ENCODE results near the gene DNAH3. TPM values are rescaled to one million over a fixed set of nuclear protein-coding genes. Genes with fewer than 3 reads are reported as not detected.

The DNAH3 gene
- polyA plus RNA-seq, 2 of the 4 experiments (the other 2 are of a cell fraction): 0.37 to 0.81 TPM

DNA sequence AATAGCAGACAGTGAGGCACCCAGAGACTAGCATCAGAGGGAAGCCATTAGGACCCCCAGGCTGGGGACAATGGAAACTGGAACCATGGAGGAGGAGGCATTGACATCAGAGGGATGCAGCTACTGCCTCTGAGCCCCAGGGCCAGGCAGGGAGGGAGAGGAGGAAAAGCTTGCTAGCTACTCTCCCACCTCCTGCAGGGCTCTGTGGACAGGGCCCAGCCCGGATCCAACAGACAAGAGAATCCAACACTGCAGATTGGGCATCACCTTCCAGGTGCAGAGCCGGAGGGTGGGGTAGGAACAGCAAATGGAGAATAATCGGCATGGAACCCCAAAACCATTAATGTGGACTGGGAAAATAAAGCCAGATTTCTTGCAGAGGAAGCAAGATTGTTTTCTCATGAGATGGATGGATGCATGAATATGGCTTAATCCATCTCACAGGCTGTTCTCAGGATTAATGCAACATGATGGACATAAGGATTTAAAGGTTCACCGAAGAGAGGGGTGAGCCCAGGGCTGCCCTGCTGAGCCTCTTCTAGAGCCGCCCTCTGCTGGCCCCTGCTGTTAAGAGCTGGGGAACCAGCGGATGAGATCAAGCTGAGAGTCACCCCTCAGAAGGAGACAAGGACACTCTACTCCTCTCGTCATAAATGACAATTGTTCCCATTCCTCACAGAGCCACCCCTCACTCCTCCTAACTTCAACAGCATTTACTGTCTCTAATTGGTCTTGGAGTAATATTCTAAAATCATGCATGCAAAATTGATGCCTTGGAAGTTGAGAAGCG lies 48.8 kb downstream of the DNAH3 start (continued):
- TF ChIP-seq RFX5 (IDR thresholded peaks at IDR 0.05) (no peak), HOXB5 (CRISPR knock-in tag; IDR thresholded peaks at IDR 0.05) (no peak), EHF (CRISPR knock-in tag; IDR thresholded peaks at IDR 0.05) (no peak), JUNB (IDR thresholded peaks at IDR 0.05) (no peak)
- TF ChIP-seq, protein P1, sequence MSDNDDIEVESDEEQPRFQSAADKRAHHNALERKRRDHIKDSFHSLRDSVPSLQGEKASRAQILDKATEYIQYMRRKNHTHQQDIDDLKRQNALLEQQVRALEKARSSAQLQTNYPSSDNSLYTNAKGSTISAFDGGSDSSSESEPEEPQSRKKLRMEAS (IDR thresholded peaks at IDR 0.05): no peak
- TF ChIP-seq, protein P2, sequence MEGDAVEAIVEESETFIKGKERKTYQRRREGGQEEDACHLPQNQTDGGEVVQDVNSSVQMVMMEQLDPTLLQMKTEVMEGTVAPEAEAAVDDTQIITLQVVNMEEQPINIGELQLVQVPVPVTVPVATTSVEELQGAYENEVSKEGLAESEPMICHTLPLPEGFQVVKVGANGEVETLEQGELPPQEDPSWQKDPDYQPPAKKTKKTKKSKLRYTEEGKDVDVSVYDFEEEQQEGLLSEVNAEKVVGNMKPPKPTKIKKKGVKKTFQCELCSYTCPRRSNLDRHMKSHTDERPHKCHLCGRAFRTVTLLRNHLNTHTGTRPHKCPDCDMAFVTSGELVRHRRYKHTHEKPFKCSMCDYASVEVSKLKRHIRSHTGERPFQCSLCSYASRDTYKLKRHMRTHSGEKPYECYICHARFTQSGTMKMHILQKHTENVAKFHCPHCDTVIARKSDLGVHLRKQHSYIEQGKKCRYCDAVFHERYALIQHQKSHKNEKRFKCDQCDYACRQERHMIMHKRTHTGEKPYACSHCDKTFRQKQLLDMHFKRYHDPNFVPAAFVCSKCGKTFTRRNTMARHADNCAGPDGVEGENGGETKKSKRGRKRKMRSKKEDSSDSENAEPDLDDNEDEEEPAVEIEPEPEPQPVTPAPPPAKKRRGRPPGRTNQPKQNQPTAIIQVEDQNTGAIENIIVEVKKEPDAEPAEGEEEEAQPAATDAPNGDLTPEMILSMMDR (IDR thresholded peaks at IDR 0.05): peak; percentile 48

DNA sequence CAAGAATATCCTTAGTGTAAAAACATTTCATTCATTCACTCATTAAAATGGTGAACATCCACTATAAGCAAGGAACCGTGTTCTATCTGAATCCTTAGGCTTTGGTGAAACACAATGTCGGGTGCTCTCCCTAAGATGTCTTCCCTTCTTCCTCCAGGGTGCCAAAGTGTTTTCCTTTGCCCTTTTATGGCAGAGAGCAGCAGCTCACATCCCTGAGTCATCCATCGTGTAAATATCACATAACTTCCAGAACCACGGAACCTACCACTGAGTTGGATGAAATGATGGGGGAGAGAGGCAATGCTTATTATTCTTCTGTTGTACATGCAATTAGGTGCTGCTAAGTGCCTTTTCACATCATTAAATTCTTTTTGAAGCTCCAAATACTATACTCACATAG lies 50.2 kb downstream of the DNAH3 start:
- peak; percentile 64 to 85; a peak in 5 of 6 replicates for ATAC-seq
- H3K4me3 ChIP-seq: no peak overlapping the region
- FAIRE-seq: no peak
- TF ChIP-seq ESRRA (IDR thresholded peaks at IDR 0.05; ENCODE audit: borderline replicate concordance, low read length): no peak
- TF ChIP-seq ZNF302 (CRISPR knock-in tag; IDR thresholded peaks at IDR 0.05): no peak
- TF ChIP-seq EHMT2 (IDR thresholded peaks at IDR 0.05; ENCODE audit: low read depth): 0 out of 2 replicates have a peak, but pooled peaks have one; percentile 27
- TF ChIP-seq RCOR1 (IDR thresholded peaks at IDR 0.05; ENCODE audit: low read depth, low read length): no peak
- TF ChIP-seq ZSCAN20 (CRISPR knock-in tag; IDR thresholded peaks at IDR 0.05): no peak
- TF ChIP-seq, protein P1 (IDR thresholded peaks at IDR 0.05): 0 out of 2 replicates have a peak, but pooled peaks have one; percentile 16
- TF ChIP-seq ZFP36 (IDR thresholded peaks at IDR 0.05; ENCODE audit: borderline replicate concordance, partially characterized antibody): peak; percentile 62
- no peak for TF ChIP-seq CBX2 (IDR thresholded peaks at IDR 0.05; ENCODE audit: borderline replicate concordance, low read depth)
- TF ChIP-seq, protein P3, sequence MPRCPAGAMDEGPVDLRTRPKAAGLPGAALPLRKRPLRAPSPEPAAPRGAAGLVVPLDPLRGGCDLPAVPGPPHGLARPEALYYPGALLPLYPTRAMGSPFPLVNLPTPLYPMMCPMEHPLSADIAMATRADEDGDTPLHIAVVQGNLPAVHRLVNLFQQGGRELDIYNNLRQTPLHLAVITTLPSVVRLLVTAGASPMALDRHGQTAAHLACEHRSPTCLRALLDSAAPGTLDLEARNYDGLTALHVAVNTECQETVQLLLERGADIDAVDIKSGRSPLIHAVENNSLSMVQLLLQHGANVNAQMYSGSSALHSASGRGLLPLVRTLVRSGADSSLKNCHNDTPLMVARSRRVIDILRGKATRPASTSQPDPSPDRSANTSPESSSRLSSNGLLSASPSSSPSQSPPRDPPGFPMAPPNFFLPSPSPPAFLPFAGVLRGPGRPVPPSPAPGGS (IDR thresholded peaks at IDR 0.05): no peak
- TF ChIP-seq, protein P4, sequence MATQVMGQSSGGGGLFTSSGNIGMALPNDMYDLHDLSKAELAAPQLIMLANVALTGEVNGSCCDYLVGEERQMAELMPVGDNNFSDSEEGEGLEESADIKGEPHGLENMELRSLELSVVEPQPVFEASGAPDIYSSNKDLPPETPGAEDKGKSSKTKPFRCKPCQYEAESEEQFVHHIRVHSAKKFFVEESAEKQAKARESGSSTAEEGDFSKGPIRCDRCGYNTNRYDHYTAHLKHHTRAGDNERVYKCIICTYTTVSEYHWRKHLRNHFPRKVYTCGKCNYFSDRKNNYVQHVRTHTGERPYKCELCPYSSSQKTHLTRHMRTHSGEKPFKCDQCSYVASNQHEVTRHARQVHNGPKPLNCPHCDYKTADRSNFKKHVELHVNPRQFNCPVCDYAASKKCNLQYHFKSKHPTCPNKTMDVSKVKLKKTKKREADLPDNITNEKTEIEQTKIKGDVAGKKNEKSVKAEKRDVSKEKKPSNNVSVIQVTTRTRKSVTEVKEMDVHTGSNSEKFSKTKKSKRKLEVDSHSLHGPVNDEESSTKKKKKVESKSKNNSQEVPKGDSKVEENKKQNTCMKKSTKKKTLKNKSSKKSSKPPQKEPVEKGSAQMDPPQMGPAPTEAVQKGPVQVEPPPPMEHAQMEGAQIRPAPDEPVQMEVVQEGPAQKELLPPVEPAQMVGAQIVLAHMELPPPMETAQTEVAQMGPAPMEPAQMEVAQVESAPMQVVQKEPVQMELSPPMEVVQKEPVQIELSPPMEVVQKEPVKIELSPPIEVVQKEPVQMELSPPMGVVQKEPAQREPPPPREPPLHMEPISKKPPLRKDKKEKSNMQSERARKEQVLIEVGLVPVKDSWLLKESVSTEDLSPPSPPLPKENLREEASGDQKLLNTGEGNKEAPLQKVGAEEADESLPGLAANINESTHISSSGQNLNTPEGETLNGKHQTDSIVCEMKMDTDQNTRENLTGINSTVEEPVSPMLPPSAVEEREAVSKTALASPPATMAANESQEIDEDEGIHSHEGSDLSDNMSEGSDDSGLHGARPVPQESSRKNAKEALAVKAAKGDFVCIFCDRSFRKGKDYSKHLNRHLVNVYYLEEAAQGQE (IDR thresholded peaks at IDR 0.05): no peak
- no peak for TF ChIP-seq FOSL2 (IDR thresholded peaks at IDR 0.05)
- peak; percentile 60 for TF ChIP-seq FOSL2 (CRISPR knock-in tag; IDR thresholded peaks at IDR 0.05)
- TF ChIP-seq, protein P2 (IDR thresholded peaks at IDR 0.05): no peak
- TF ChIP-seq, protein P5, sequence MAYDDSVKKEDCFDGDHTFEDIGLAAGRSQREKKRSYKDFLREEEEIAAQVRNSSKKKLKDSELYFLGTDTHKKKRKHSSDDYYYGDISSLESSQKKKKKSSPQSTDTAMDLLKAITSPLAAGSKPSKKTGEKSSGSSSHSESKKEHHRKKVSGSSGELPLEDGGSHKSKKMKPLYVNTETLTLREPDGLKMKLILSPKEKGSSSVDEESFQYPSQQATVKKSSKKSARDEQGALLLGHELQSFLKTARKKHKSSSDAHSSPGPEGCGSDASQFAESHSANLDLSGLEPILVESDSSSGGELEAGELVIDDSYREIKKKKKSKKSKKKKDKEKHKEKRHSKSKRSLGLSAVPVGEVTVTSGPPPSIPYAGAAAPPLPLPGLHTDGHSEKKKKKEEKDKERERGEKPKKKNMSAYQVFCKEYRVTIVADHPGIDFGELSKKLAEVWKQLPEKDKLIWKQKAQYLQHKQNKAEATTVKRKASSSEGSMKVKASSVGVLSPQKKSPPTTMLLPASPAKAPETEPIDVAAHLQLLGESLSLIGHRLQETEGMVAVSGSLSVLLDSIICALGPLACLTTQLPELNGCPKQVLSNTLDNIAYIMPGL (CRISPR knock-in tag; IDR thresholded peaks at IDR 0.05; ENCODE audit: borderline replicate concordance): no peak
- TF ChIP-seq HDAC2 (IDR thresholded peaks at IDR 0.05): no peak
- no peak for TF ChIP-seq HOXA7 (CRISPR knock-in tag; IDR thresholded peaks at IDR 0.05)
- TF ChIP-seq TP53 (CRISPR knock-in tag; IDR thresholded peaks at IDR 0.05): no peak
- POLR2A ChIA-PET: interaction anchor here (0.9 kb wide), 1 partner anchor 294 kb away, joined by 3 read pairs; no protein-coding TSS in a partner anchor
- peak overlapping the region; percentile 61 to 76 for H3K27ac ChIP-seq
- peak; percentile 49 to 81 for DNase-seq (ENCODE audit: low read depth in 1 of 2, low spot score in 1 of 2)
- WGBS (ENCODE audit: missing lambda C conversion rate): 6% methylated on average over 4 of the region's 4 CpGs
- H3K4me1 ChIP-seq: peaks cover 14% of the 10 kb centered on the region
- peaks cover 3% of the 10 kb centered on the region; the same call in 1 of the 3 replicates for H3K9me3 ChIP-seq
- CTCF ChIA-PET: interaction anchor here (0.7 to 7.0 kb wide), 4 partner anchors 20 to 255 kb away, joined by 3 to 66 read pairs (median 4); no protein-coding TSS in a partner anchor
- peak overlapping the region; percentile 47 for H3K4me2 ChIP-seq
